ENCODE results near the gene MYCL. TPM values are rescaled to one million over a fixed set of nuclear protein-coding genes. Genes with fewer than 3 reads are reported as not detected.
A peak's percentile ranks its signal among the peaks of the same experiment; 100 is the strongest.

The MYCL gene
- total and polyA plus RNA-seq, 4 experiments from 2014 or later, result 0.19 to 0.20 TPM; not detected in 2

DNA sequence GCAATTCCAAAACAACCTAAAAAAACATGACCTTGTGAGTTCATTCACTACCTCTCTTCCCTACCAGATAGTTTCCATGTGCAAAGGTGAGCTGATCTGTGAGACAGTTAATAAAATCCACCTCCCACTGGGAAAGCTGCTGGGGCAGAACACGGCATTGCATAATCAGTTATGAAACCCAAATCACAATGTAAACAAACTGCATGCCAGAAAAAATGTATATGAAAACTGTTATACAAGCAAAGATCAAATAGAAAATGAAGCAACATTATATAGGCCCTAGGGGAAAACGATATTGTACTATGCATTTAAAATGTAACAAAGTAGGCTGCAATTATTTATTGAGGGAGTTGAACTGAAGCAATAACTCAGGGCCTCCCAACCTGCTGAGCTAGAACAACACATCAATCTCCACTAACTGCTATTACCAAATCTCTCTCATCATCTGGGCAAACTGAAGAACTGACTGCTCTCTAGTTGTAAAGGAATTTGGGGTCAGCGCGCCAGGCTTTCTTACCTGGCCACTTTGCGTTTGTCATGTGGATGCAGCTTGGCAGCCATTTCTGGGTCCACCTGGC lies 49.4 kb downstream of the MYCL start:
- H3K27me3 ChIP-seq (ENCODE audit: insufficient read depth, low read length), result no peaks in the 10 kb centered on the region
- intact Hi-C loops (cut with micrococcal nuclease), result no loop called here
- peaks cover 5 to 12% (median 9%) of the 10 kb centered on the region in 4 donors for H3K4me1 Mint-ChIP-seq
- no peaks in the 10 kb centered on the region for H3K9me3 Mint-ChIP-seq
- DNase-seq, result no peak
- H3K27me3 Mint-ChIP-seq, result no peaks in the 10 kb centered on the region
- no peaks in the 10 kb centered on the region for H3K9me3 ChIP-seq (ENCODE audit: control insufficient read depth in 1 of 2, low read length in 2 of 2)
- ChIA-PET CTCF (ENCODE audit: partially characterized antibody) (no interaction called here), POLR2A (ENCODE audit: partially characterized antibody) (no interaction called here)
- no peak overlapping the region for H3K27ac ChIP-seq (ENCODE audit: low read depth, low read length)
- H3K4me3 ChIP-seq (ENCODE audit: low read length in 2 of 2), result no peak overlapping the region
- H3K4me1 ChIP-seq (ENCODE audit: insufficient read depth, low read length), result peaks cover 7% of the 10 kb centered on the region
- H3K27ac Mint-ChIP-seq, result no peak overlapping the region
- H3K4me3 Mint-ChIP-seq, result no peak overlapping the region
- H3K36me3 ChIP-seq (ENCODE audit: insufficient read depth, low read length), result no peaks in the 10 kb centered on the region
- peaks cover 15 to 50% of the 10 kb centered on the region in 2 donors for H3K36me3 Mint-ChIP-seq

DNA sequence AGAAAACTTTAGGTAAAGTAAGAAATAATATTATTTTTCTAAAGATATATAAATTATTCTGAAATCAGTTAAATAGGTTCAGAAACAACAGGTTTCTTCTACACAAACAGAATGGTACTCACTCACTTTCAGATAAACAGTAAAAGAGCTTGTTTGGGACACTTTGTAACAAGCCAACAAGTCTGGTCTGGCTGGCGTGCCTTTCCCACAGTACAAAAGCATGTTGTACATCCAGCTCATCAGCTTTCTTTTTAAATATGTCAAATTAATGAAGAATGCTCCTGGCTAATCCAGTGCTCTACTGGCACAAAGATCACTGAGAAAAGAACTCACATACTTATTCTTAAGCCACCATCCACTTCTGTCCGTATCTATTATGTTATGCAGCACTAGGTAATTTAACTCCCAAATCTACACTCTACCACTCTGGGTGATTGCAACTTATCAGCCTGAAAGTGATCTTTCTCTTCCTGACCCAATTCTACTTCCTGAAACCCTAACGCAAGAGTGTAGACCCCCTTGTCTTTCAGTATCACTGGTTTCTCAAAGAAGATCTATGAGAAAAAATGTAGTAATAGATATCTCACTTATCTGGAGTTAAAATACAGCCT lies 51.0 kb downstream of the MYCL start:
- peaks cover 15% of the 10 kb centered on the region for H3K4me1 ChIP-seq (ENCODE audit: insufficient read depth, low read length)
- no peaks in the 10 kb centered on the region for H3K36me3 ChIP-seq (ENCODE audit: insufficient read depth, low read length)
- peaks cover 15 to 53% of the 10 kb centered on the region in 2 donors for H3K36me3 Mint-ChIP-seq
- intact Hi-C loops (cut with micrococcal nuclease), result no loop called here
- H3K4me3 ChIP-seq (ENCODE audit: low read length in 2 of 2), result no peak overlapping the region
- H3K27ac ChIP-seq (ENCODE audit: low read depth, low read length), result no peak overlapping the region
- no peaks in the 10 kb centered on the region for H3K9me3 Mint-ChIP-seq
- CTCF ChIA-PET (ENCODE audit: partially characterized antibody), result interaction anchor here (0.9 to 1.1 kb wide), 4 partner anchors 12 to 49 kb away, joined by 3 read pairs; partner anchors contain the start of gene TRIT1
- no peak for DNase-seq
- no peaks in the 10 kb centered on the region for H3K27me3 Mint-ChIP-seq
- peaks cover 11 to 24% (median 15%) of the 10 kb centered on the region in 4 donors for H3K4me1 Mint-ChIP-seq
- H3K27me3 ChIP-seq (ENCODE audit: insufficient read depth, low read length), result no peaks in the 10 kb centered on the region
- POLR2A ChIA-PET (ENCODE audit: partially characterized antibody), result interaction anchor here (0.7 kb wide), 1 partner anchor 9 kb away, joined by 3 read pairs; no protein-coding TSS in a partner anchor
- H3K4me3 Mint-ChIP-seq, result peak overlapping the region in 4 of 8 donors; percentile 17 to 57 (median 44)
- no peaks in the 10 kb centered on the region for H3K9me3 ChIP-seq (ENCODE audit: control insufficient read depth in 1 of 2, low read length in 2 of 2)
- H3K27ac Mint-ChIP-seq, result peak overlapping the region; percentile 2 to 58 (median 37)

DNA sequence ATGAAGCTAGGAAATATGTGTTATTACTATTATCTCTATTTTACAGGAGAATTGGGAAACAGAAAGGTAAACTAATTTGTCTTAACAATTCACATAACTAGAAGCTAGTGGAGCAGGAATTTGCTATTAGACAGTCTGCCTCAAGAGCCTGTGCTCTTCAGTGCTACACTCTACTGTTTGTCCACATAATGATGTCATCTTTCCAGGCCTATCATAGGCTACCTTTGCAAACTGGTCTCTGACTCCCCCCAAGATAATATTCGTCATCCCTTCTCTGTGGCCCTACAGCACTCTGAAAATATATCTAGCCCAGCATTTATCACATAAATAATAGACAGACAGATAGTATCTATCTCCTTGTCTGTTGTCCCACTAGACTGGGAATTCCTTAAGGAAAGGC lies 52.5 kb downstream of the MYCL start:
- Mint-ChIP-seq H3K9me3 (no peaks in the 10 kb centered on the region), H3K27me3 (no peaks in the 10 kb centered on the region), H3K36me3 (peaks cover 9 to 40% of the 10 kb centered on the region in 2 donors), H3K27ac (peak overlapping the region in 3 of 7 donors; percentile 0 to 77 (median 48)), H3K4me1 (peaks cover 25 to 39% (median 30%) of the 10 kb centered on the region in 4 donors), H3K4me3 (no peak overlapping the region)
- H3K36me3 ChIP-seq (ENCODE audit: insufficient read depth, low read length), result no peaks in the 10 kb centered on the region
- no peaks in the 10 kb centered on the region for H3K27me3 ChIP-seq (ENCODE audit: insufficient read depth, low read length)
- H3K27ac ChIP-seq (ENCODE audit: low read depth, low read length), result no peak overlapping the region
- peaks cover 31% of the 10 kb centered on the region for H3K4me1 ChIP-seq (ENCODE audit: insufficient read depth, low read length)
- intact Hi-C loops (cut with micrococcal nuclease), result loop anchor here (5.0 kb wide), 1 partner anchor 33 kb away; the partner anchor contains the start of gene TRIT1
- no peaks in the 10 kb centered on the region for H3K9me3 ChIP-seq (ENCODE audit: control insufficient read depth in 1 of 2, low read length in 2 of 2)
- POLR2A ChIA-PET (ENCODE audit: partially characterized antibody), result no interaction called here
- no peak overlapping the region for H3K4me3 ChIP-seq (ENCODE audit: low read length in 2 of 2)
- CTCF ChIA-PET (ENCODE audit: partially characterized antibody), result interaction anchor here (1.0 kb wide), 1 partner anchor 16 kb away, joined by 3 read pairs; no protein-coding TSS in a partner anchor
- no peak for DNase-seq

DNA sequence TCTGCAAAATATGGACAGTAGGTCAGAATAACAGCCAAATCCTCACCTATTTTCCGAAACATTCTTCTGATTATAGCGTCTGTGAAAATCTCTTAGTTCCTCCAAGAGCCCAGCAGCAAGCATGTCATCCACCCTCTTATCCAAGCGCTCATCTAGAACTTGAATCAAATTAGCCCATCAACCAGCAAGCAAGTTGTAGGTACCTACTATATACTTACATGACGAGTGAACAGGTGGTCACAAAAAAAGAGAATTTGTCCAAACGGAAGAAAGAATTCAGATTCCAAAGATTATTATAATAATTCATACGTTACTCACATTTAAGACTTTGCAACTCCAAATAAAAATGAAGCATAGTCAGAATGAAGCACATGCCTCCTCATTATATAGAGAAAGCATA lies 53.8 kb downstream of the MYCL start:
- Histone ChIP-seq H3K27me3 (ENCODE audit: insufficient read depth, low read length) (no peaks in the 10 kb centered on the region), H3K9me3 (ENCODE audit: control insufficient read depth in 1 of 2, low read length in 2 of 2) (no peaks in the 10 kb centered on the region), H3K27ac (ENCODE audit: low read depth, low read length) (no peak overlapping the region), H3K4me3 (ENCODE audit: low read length in 2 of 2) (no peak overlapping the region), H3K36me3 (ENCODE audit: insufficient read depth, low read length) (no peaks in the 10 kb centered on the region), H3K4me1 (ENCODE audit: insufficient read depth, low read length) (peaks cover 43% of the 10 kb centered on the region)
- ChIA-PET CTCF (ENCODE audit: partially characterized antibody) (interaction anchor here (4.7 kb wide), 1 partner anchor 30 kb away, joined by 19 read pairs; no protein-coding TSS in a partner anchor), POLR2A (ENCODE audit: partially characterized antibody) (no interaction called here)
- H3K36me3 Mint-ChIP-seq, result peaks cover 12 to 33% of the 10 kb centered on the region in 2 donors
- H3K27ac Mint-ChIP-seq, result peak overlapping the region in 6 of 7 donors; percentile 1 to 97 (median 61)
- intact Hi-C loops (cut with micrococcal nuclease), result loop anchor here (5.0 kb wide), 1 partner anchor 34 kb away; the partner anchor contains the start of gene TRIT1
- H3K4me1 Mint-ChIP-seq, result peaks cover 36 to 51% (median 42%) of the 10 kb centered on the region in 4 donors
- no peak overlapping the region for H3K4me3 Mint-ChIP-seq
- no peaks in the 10 kb centered on the region for H3K9me3 Mint-ChIP-seq
- no peaks in the 10 kb centered on the region for H3K27me3 Mint-ChIP-seq
- no peak for DNase-seq

DNA sequence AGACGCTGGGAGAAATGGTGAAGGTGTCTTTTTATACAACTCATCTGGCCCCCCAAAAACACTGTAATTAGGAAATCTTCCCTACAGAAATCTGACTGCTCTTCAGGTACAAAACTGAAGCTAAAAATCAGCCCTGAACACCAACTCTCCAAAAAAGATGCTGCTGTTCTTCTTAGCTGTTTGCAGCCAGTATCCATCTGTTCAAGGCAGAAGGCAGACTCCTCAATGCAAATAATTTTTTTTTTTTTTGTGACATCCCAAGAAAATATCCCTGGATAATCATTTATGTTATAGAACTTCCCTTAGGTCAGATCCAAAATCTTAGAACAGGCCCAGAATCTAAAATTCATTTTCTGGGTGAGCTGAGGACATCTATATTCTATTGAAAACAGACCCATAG lies 54.9 kb downstream of the MYCL start:
- POLR2A ChIA-PET (ENCODE audit: partially characterized antibody), result interaction anchor here (0.6 to 2.9 kb wide), 3 partner anchors 25 to 35 kb away, joined by 3 to 11 read pairs (median 4); no protein-coding TSS in a partner anchor
- Histone ChIP-seq H3K9me3 (ENCODE audit: control insufficient read depth in 1 of 2, low read length in 2 of 2) (no peaks in the 10 kb centered on the region), H3K36me3 (ENCODE audit: insufficient read depth, low read length) (no peaks in the 10 kb centered on the region), H3K27ac (ENCODE audit: low read depth, low read length) (peak overlapping the region; percentile 68), H3K4me1 (ENCODE audit: insufficient read depth, low read length) (peaks cover 55% of the 10 kb centered on the region), H3K4me3 (ENCODE audit: low read length in 2 of 2) (no peak overlapping the region), H3K27me3 (ENCODE audit: insufficient read depth, low read length) (no peaks in the 10 kb centered on the region)
- CTCF ChIA-PET (ENCODE audit: partially characterized antibody), result interaction anchor here (0.6 to 4.7 kb wide), 7 partner anchors 29 to 127 kb away, joined by 3 to 29 read pairs (median 4); partner anchors contain the start of gene MYCL
- H3K9me3 Mint-ChIP-seq, result no peaks in the 10 kb centered on the region
- intact Hi-C loops (cut with micrococcal nuclease), result loop anchor here (5.0 kb wide), 1 partner anchor 36 kb away; the partner anchor contains the start of gene TRIT1
- H3K4me1 Mint-ChIP-seq, result peaks cover 47 to 63% (median 51%) of the 10 kb centered on the region in 4 donors
- H3K27ac Mint-ChIP-seq, result peak overlapping the region in 6 of 7 donors; percentile 32 to 97 (median 94)
- H3K4me3 Mint-ChIP-seq, result peak overlapping the region in 1 of 8 donors; percentile 14
- no peaks in the 10 kb centered on the region for H3K27me3 Mint-ChIP-seq
- DNase-seq, result no peak
- peaks cover 15 to 31% of the 10 kb centered on the region in 2 donors for H3K36me3 Mint-ChIP-seq

DNA sequence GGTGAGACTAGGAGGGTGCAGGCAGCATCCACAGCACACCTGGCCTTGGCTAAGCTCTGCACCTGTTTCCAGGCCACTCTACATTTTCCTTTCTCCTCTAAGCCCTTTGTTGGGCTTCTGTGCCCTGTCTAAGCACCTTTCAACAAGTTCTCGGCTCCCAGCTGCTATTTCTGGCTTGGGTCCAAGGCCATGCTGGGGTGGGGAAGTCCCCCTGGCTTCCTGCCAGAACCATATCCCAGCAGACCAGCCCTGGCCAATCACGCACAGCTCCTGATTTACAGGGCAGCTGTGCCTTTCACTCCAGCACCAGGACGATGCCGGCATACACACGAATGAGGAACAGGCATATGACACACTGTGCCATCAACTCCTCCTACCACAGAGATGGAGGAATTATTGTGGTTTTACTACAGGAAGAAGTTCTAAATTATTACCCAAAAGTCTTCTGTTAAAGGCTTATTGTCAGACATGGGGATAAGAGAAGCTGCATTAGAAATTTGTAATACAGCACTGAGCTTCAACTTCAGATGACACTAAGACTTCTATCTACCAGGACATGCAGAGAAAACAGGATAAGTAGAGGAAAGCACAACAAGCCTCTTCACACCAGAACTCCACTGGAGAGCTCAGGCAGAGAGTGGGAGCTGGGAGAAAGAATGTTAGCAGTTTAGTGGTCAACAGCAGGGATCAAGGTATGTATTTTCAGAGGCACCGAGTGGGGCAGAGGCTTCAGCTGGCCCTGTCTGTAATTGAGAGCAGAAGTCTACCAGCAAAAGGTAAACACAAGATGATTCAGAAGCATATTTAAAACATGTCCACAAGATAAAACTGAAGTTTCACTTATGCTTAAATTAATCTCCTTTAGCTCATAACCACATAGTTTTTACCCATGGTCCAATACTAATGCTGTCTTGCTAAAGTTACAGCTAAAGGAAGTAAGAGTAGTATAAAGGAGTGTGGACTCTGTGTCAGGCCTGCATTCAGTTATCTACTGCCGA lies 55.8 kb downstream of the MYCL start:
- POLR2A ChIA-PET (ENCODE audit: partially characterized antibody), result interaction anchor here (0.6 to 2.9 kb wide), 5 partner anchors 10 to 37 kb away, joined by 3 to 11 read pairs (median 3); no protein-coding TSS in a partner anchor
- intact Hi-C loops (cut with micrococcal nuclease), result loop anchor here (1.0 to 5.0 kb wide), 2 partner anchors 29 to 36 kb away; partner anchors contain the start of gene TRIT1
- peak overlapping the region; percentile 92 to 97 (median 93) for H3K27ac Mint-ChIP-seq
- no peak overlapping the region for H3K4me3 ChIP-seq (ENCODE audit: low read length in 2 of 2)
- no peaks in the 10 kb centered on the region for H3K27me3 ChIP-seq (ENCODE audit: insufficient read depth, low read length)
- peaks cover 48 to 68% (median 55%) of the 10 kb centered on the region in 4 donors for H3K4me1 Mint-ChIP-seq
- peaks cover 60% of the 10 kb centered on the region for H3K4me1 ChIP-seq (ENCODE audit: insufficient read depth, low read length)
- H3K4me3 Mint-ChIP-seq, result peak overlapping the region; percentile 55 to 88 (median 67)
- no peaks in the 10 kb centered on the region for H3K36me3 ChIP-seq (ENCODE audit: insufficient read depth, low read length)
- H3K27ac ChIP-seq (ENCODE audit: low read depth, low read length), result peak overlapping the region; percentile 68
- H3K36me3 Mint-ChIP-seq, result peaks cover 21 to 35% of the 10 kb centered on the region in 2 donors
- CTCF ChIA-PET (ENCODE audit: partially characterized antibody), result interaction anchor here (0.6 to 4.7 kb wide), 9 partner anchors 9 to 128 kb away, joined by 3 to 29 read pairs (median 3); partner anchors contain the start of gene MYCL
- DNase-seq, result peak; percentile 86 to 96 (median 90)
- no peaks in the 10 kb centered on the region for H3K9me3 ChIP-seq (ENCODE audit: control insufficient read depth in 1 of 2, low read length in 2 of 2)
- H3K9me3 Mint-ChIP-seq, result no peaks in the 10 kb centered on the region
- no peaks in the 10 kb centered on the region for H3K27me3 Mint-ChIP-seq
